SJSA1 (cell line): ENCODE measurements around the gene TBL1XR1. TPM values are rescaled to one million over a fixed set of nuclear protein-coding genes. Genes with fewer than 3 reads are reported as not detected.
"Not testable (repeated sequence)": the region's sequence is repeated elsewhere in the genome, so short reads cannot be mapped to it uniquely, and the experiment has no call there.

Experiments used
- DNase-seq, 2 experiments: peaks; one replicate each; pipeline ENCODE4 v3.0.0-alpha.2; 2015 to 2020; ENCODE audit warnings: low spot score in 2 of 2, low read depth in 1 of 2
- H3K27ac ChIP-seq: fragments of 250-450 bp; sonication (Bioruptor Pico); 2 replicates; pipeline ENCODE4 v1.5.1; 2020; ENCODE audit warnings: mild to moderate bottlenecking, moderate library complexity
- H3K27me3 ChIP-seq: fragments of 250-450 bp; sonication (Bioruptor Pico); replicated peaks from 2 replicates; pipeline ENCODE4 v1.5.1; 2020; ENCODE audit warnings: mild to moderate bottlenecking, moderate library complexity
- H3K36me3 ChIP-seq: fragments of 250-450 bp; sonication (Bioruptor Pico); 2 replicates; pipeline ENCODE4 v1.5.1; 2020; ENCODE audit warnings: mild to moderate bottlenecking
- H3K4me1 ChIP-seq: fragments of 250-450 bp; sonication (Bioruptor Pico); replicated peaks from 2 replicates; pipeline ENCODE4 v1.6.1; 2021; ENCODE audit warnings: mild to moderate bottlenecking
- H3K4me3 ChIP-seq: fragments of 250-450 bp; sonication (Bioruptor Pico); 2 replicates; pipeline ENCODE4 v1.5.1; 2020; ENCODE audit warnings: mild to moderate bottlenecking
- H3K9me3 ChIP-seq: fragments of 250-450 bp; sonication (Bioruptor Pico); replicated peaks from 2 replicates; pipeline ENCODE4 v1.5.1; 2020; ENCODE audit warnings: mild to moderate bottlenecking
- total RNA-seq: library from RNA; depleted of rRNA; stranded (reverse); fragments of >200 nt; shearing (Covaris generic); gene quantifications from 2 replicates; pipeline ENCODE4 v1.2.3, GENCODE V29; 2014

The TBL1XR1 gene
- total RNA-seq, 1 experiment from 2014 or later, result 82.9 TPM

GRCh38 chr3:177201700-177202397 lies 4.6 kb upstream of the TBL1XR1 start:
- Histone ChIP-seq H3K4me1 (peaks cover 29% of the 10 kb centered on the region), H3K27me3 (no peaks in the 10 kb centered on the region), H3K27ac (no peak overlapping the region), H3K4me3 (no peak overlapping the region), H3K9me3 (no peaks in the 10 kb centered on the region), H3K36me3 (no peaks in the 10 kb centered on the region)
- DNase-seq, result peak in 1 of 2 experiments; percentile 22

- Histone ChIP-seq H3K4me3 (no peak overlapping the region), H3K4me1 (peaks cover 38% of the 10 kb centered on the region), H3K36me3 (peaks cover 7% of the 10 kb centered on the region; the same call in 1 of the 2 replicates), H3K27ac (peak overlapping the region; percentile 80; the same call in 1 of the 2 replicates), H3K27me3 (no peaks in the 10 kb centered on the region), H3K9me3 (no peaks in the 10 kb centered on the region)
- DNase-seq, result no peak
Observed at GRCh38 chr3:177199206-177199760, 2.0 kb upstream of the TBL1XR1 start.

- no peaks in the 10 kb centered on the region for H3K27me3 ChIP-seq
- DNase-seq, result peak; percentile 37 to 77
- H3K4me1 ChIP-seq, result peaks cover 41% of the 10 kb centered on the region
- no peaks in the 10 kb centered on the region for H3K9me3 ChIP-seq
- H3K4me3 ChIP-seq, result peak overlapping the region; percentile 77
- peak overlapping the region; percentile 80 for H3K27ac ChIP-seq
- peaks cover 15% of the 10 kb centered on the region for H3K36me3 ChIP-seq
Observed at GRCh38 chr3:177197727-177198460, 612 bp upstream of the TBL1XR1 start.

GRCh38 chr3:177196456-177197040 lies 734 bp downstream of the TBL1XR1 start:
- DNase-seq, result peak in 1 of 2 experiments; percentile 39

GRCh38 chr3:177196008-177196455 lies 1.2 kb downstream of the TBL1XR1 start:
- no peaks in the 10 kb centered on the region for H3K9me3 ChIP-seq

More at GRCh38 chr3:177196456-177197040, 734 bp downstream of the TBL1XR1 start:
- Histone ChIP-seq H3K36me3 (peaks cover 15% of the 10 kb centered on the region), H3K4me1 (peaks cover 35% of the 10 kb centered on the region), H3K27ac (peak overlapping the region; percentile 92), H3K4me3 (peak overlapping the region; percentile 77), H3K9me3 (no peaks in the 10 kb centered on the region), H3K27me3 (no peaks in the 10 kb centered on the region)

GRCh38 chr3:177195242-177195991 lies 1.9 kb downstream of the TBL1XR1 start:
- Histone ChIP-seq H3K4me3 (peak overlapping the region; percentile 77), H3K36me3 (peaks cover 15% of the 10 kb centered on the region), H3K4me1 (peaks cover 33% of the 10 kb centered on the region), H3K27me3 (no peaks in the 10 kb centered on the region), H3K27ac (peak overlapping the region; percentile 92), H3K9me3 (no peaks in the 10 kb centered on the region; the same call in 1 of the 2 replicates)
- DNase-seq, result peak in 1 of 2 experiments; percentile 23

More at GRCh38 chr3:177196008-177196455, 1.2 kb downstream of the TBL1XR1 start:
- Histone ChIP-seq H3K4me3 (peak overlapping the region; percentile 77), H3K27me3 (no peaks in the 10 kb centered on the region), H3K4me1 (peaks cover 34% of the 10 kb centered on the region), H3K36me3 (peaks cover 15% of the 10 kb centered on the region), H3K27ac (peak overlapping the region; percentile 92)
- peak in 1 of 2 experiments; percentile 22 for DNase-seq

- Histone ChIP-seq H3K4me3 (no peak overlapping the region), H3K27ac (no peak overlapping the region), H3K27me3 (no peaks in the 10 kb centered on the region), H3K9me3 (no peaks in the 10 kb centered on the region; the same call in 1 of the 2 replicates), H3K36me3 (peaks cover 15% of the 10 kb centered on the region), H3K4me1 (peaks cover 27% of the 10 kb centered on the region)
- no peak for DNase-seq
Observed at GRCh38 chr3:177194299-177194698, 3.0 kb downstream of the TBL1XR1 start.

- Histone ChIP-seq H3K27me3 (no peaks in the 10 kb centered on the region), H3K4me1 (peaks cover 21% of the 10 kb centered on the region), H3K27ac (no peak overlapping the region), H3K4me3 (no peak overlapping the region), H3K36me3 (peaks cover 15% of the 10 kb centered on the region), H3K9me3 (no peaks in the 10 kb centered on the region; the same call in 1 of the 2 replicates)
- no peak for DNase-seq
Observed at GRCh38 chr3:177193688-177194268, 3.5 kb downstream of the TBL1XR1 start.

GRCh38 chr3:177193275-177193674 lies 4.0 kb downstream of the TBL1XR1 start:
- H3K36me3 ChIP-seq, result peaks cover 15% of the 10 kb centered on the region
- not testable (repeated sequence) for H3K4me3 ChIP-seq, H3K27ac ChIP-seq, DNase-seq, H3K27me3 ChIP-seq, H3K9me3 ChIP-seq
- H3K4me1 ChIP-seq, result peaks cover 16% of the 10 kb centered on the region

GRCh38 chr3:177190756-177191681 lies 6.3 kb downstream of the TBL1XR1 start:
- no peaks in the 10 kb centered on the region for H3K27me3 ChIP-seq
- DNase-seq, result no peak
- peaks cover 12% of the 10 kb centered on the region; the same call in 1 of the 2 replicates for H3K4me1 ChIP-seq
- no peak overlapping the region for H3K27ac ChIP-seq
- H3K4me3 ChIP-seq, result no peak overlapping the region
- H3K9me3 ChIP-seq, result no peaks in the 10 kb centered on the region; the same call in 1 of the 2 replicates
- peaks cover 15% of the 10 kb centered on the region for H3K36me3 ChIP-seq

GRCh38 chr3:177190184-177190583 lies 7.1 kb downstream of the TBL1XR1 start:
- H3K9me3 ChIP-seq, H3K27me3 ChIP-seq, H3K27ac ChIP-seq, DNase-seq, H3K4me3 ChIP-seq: not testable (repeated sequence)
- H3K4me1 ChIP-seq, result peaks cover 11% of the 10 kb centered on the region; the same call in 1 of the 2 replicates
- peaks cover 12% of the 10 kb centered on the region for H3K36me3 ChIP-seq

GRCh38 chr3:177188325-177188724 lies 9.0 kb downstream of the TBL1XR1 start:
- not testable (repeated sequence) for H3K36me3 ChIP-seq, H3K27me3 ChIP-seq, H3K4me1 ChIP-seq, H3K9me3 ChIP-seq, DNase-seq, H3K4me3 ChIP-seq, H3K27ac ChIP-seq
